Erythroblast (primary cell): ENCODE results near the gene PSG5.
"Not testable (repeated sequence)": the region's sequence is repeated elsewhere in the genome, so short reads cannot be mapped to it uniquely, and the experiment has no call there.

Source experiments
- GATA1 ChIP-seq: IDR thresholded peaks from 2 replicates; pipeline ENCODE4 v1.6.1; 2011; ENCODE audit warnings: low read depth, mild to moderate bottlenecking, control low read depth, low read length, moderate library complexity
- POLR2A ChIP-seq: IDR thresholded peaks from 2 replicates; pipeline ENCODE4 v1.6.1; 2011; ENCODE audit warnings: mild to moderate bottlenecking, low read length

- not testable (repeated sequence) for TF ChIP-seq POLR2A, GATA1
These were observed at the start of gene PSG5 for GRCh38 chr19:43186311-43186935.
